ENCODE measurements around the gene C20orf202. TPM values are rescaled to one million over a fixed set of nuclear protein-coding genes. Genes with fewer than 3 reads are reported as not detected.

The C20orf202 gene
- total and polyA plus RNA-seq, 2 experiments from 2014 or later = not detected

DNA sequence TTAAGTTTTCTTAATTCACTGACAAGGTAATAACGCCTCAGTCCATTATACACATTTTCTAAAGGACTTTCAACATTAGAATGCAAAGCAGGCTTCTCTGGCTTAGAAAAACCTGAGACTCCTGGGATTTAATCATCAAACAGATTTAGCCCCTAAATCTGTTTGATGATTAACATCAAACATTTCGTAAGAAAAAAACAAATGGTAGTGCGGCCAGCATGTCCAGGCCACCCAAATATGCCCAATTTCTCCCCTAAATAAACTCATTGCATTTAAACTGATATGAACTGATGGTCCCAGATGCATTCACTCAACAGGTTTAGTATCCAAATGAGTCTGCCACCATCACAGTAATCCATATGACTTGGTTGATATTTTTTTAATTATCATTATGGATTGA, 24.6 kb upstream of the C20orf202 start (continued):
- TF ChIP-seq, protein P1, sequence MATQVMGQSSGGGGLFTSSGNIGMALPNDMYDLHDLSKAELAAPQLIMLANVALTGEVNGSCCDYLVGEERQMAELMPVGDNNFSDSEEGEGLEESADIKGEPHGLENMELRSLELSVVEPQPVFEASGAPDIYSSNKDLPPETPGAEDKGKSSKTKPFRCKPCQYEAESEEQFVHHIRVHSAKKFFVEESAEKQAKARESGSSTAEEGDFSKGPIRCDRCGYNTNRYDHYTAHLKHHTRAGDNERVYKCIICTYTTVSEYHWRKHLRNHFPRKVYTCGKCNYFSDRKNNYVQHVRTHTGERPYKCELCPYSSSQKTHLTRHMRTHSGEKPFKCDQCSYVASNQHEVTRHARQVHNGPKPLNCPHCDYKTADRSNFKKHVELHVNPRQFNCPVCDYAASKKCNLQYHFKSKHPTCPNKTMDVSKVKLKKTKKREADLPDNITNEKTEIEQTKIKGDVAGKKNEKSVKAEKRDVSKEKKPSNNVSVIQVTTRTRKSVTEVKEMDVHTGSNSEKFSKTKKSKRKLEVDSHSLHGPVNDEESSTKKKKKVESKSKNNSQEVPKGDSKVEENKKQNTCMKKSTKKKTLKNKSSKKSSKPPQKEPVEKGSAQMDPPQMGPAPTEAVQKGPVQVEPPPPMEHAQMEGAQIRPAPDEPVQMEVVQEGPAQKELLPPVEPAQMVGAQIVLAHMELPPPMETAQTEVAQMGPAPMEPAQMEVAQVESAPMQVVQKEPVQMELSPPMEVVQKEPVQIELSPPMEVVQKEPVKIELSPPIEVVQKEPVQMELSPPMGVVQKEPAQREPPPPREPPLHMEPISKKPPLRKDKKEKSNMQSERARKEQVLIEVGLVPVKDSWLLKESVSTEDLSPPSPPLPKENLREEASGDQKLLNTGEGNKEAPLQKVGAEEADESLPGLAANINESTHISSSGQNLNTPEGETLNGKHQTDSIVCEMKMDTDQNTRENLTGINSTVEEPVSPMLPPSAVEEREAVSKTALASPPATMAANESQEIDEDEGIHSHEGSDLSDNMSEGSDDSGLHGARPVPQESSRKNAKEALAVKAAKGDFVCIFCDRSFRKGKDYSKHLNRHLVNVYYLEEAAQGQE (IDR thresholded peaks at IDR 0.05; ENCODE audit: unreplicated experiment) = no peak

DNA sequence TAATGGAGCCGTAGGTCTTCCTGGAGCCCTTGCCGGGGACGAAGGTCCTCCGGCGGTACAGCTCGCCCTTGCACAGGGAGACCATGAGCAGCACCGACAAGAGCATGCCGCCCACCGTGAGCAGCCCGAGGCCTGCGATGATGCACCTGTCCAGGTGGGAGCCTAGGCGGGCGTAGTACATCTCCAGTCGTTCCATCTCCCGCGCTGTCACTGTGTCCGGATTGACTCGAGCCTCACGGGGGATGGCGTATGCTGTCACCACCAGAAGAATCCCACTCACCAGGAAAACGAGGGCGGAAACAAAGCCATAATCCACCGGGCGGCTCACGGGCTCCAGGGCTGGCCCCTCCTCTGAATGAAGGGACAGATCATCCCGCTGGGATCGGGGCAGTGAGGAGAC, 22.3 kb upstream of the C20orf202 start:
- Histone ChIP-seq H3K4me1 (ENCODE audit: insufficient read depth) (peaks cover 10% of the 10 kb centered on the region; the same call in 1 of the 2 replicates), H3K27ac (ENCODE audit: low read depth) (no peak overlapping the region), H4K20me1 (replicated peaks; ENCODE audit: insufficient read depth) (no peaks in the 10 kb centered on the region; the same call in 1 of the 2 replicates), H2AFZ (no peak overlapping the region), H3F3A (replicated peaks; ENCODE audit: low read depth) (no peaks in the 10 kb centered on the region), H3K4me2 (no peak overlapping the region), H3K79me2 (replicated peaks; ENCODE audit: insufficient read depth) (no peaks in the 10 kb centered on the region), H3K9me2 (ENCODE audit: insufficient read depth) (no peaks in the 10 kb centered on the region), H3K36me3 (ENCODE audit: insufficient read depth) (no peaks in the 10 kb centered on the region), H3K4me3 (no peak overlapping the region), H3K27me3 (ENCODE audit: insufficient read depth) (peaks cover 28% of the 10 kb centered on the region)
- Mint-ChIP-seq H3K36me3 (ENCODE audit: low read depth) (peaks cover 2% of the 10 kb centered on the region; the same call in 1 of the 3 replicates), H3K27ac (no peak overlapping the region), H3K4me1 (peaks cover 26% of the 10 kb centered on the region), H3K9me3 (peaks cover 5% of the 10 kb centered on the region; the same call in 1 of the 3 replicates), H3K27me3 (ENCODE audit: insufficient read depth, low read depth, poor library complexity) (peaks cover 26% of the 10 kb centered on the region), H3K4me3 (no peak overlapping the region)
- DNase-seq (ENCODE audit: low spot score) (no peak), ATAC-seq (no peak)
- TF ChIP-seq ZNF114 (CRISPR knock-in tag; IDR thresholded peaks at IDR 0.05) (no peak), STAT1 (IDR thresholded peaks at IDR 0.05; ENCODE audit: unreplicated experiment) (no peak), JUNB (IDR thresholded peaks at IDR 0.05; ENCODE audit: unreplicated experiment) (no peak), NANOG (IDR thresholded peaks at IDR 0.05; ENCODE audit: borderline replicate concordance) (no peak), CREB1 (CRISPR knock-in tag; IDR thresholded peaks at IDR 0.05; ENCODE audit: low read depth) (no peak), EZH2phosphoT487 (IDR thresholded peaks at IDR 0.05; ENCODE audit: unreplicated experiment) (no peak), ZNF331 (CRISPR knock-in tag; IDR thresholded peaks at IDR 0.05; ENCODE audit: low read depth) (no peak)
- TF ChIP-seq, protein P2, sequence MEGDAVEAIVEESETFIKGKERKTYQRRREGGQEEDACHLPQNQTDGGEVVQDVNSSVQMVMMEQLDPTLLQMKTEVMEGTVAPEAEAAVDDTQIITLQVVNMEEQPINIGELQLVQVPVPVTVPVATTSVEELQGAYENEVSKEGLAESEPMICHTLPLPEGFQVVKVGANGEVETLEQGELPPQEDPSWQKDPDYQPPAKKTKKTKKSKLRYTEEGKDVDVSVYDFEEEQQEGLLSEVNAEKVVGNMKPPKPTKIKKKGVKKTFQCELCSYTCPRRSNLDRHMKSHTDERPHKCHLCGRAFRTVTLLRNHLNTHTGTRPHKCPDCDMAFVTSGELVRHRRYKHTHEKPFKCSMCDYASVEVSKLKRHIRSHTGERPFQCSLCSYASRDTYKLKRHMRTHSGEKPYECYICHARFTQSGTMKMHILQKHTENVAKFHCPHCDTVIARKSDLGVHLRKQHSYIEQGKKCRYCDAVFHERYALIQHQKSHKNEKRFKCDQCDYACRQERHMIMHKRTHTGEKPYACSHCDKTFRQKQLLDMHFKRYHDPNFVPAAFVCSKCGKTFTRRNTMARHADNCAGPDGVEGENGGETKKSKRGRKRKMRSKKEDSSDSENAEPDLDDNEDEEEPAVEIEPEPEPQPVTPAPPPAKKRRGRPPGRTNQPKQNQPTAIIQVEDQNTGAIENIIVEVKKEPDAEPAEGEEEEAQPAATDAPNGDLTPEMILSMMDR (conservative IDR thresholded peaks at IDR 0.05; ENCODE audit: low read depth in 2 of 2) = no peak
- TF ChIP-seq, protein P3, sequence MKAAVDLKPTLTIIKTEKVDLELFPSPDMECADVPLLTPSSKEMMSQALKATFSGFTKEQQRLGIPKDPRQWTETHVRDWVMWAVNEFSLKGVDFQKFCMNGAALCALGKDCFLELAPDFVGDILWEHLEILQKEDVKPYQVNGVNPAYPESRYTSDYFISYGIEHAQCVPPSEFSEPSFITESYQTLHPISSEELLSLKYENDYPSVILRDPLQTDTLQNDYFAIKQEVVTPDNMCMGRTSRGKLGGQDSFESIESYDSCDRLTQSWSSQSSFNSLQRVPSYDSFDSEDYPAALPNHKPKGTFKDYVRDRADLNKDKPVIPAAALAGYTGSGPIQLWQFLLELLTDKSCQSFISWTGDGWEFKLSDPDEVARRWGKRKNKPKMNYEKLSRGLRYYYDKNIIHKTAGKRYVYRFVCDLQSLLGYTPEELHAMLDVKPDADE (IDR thresholded peaks at IDR 0.05) = no peak
- TF ChIP-seq, protein P4, sequence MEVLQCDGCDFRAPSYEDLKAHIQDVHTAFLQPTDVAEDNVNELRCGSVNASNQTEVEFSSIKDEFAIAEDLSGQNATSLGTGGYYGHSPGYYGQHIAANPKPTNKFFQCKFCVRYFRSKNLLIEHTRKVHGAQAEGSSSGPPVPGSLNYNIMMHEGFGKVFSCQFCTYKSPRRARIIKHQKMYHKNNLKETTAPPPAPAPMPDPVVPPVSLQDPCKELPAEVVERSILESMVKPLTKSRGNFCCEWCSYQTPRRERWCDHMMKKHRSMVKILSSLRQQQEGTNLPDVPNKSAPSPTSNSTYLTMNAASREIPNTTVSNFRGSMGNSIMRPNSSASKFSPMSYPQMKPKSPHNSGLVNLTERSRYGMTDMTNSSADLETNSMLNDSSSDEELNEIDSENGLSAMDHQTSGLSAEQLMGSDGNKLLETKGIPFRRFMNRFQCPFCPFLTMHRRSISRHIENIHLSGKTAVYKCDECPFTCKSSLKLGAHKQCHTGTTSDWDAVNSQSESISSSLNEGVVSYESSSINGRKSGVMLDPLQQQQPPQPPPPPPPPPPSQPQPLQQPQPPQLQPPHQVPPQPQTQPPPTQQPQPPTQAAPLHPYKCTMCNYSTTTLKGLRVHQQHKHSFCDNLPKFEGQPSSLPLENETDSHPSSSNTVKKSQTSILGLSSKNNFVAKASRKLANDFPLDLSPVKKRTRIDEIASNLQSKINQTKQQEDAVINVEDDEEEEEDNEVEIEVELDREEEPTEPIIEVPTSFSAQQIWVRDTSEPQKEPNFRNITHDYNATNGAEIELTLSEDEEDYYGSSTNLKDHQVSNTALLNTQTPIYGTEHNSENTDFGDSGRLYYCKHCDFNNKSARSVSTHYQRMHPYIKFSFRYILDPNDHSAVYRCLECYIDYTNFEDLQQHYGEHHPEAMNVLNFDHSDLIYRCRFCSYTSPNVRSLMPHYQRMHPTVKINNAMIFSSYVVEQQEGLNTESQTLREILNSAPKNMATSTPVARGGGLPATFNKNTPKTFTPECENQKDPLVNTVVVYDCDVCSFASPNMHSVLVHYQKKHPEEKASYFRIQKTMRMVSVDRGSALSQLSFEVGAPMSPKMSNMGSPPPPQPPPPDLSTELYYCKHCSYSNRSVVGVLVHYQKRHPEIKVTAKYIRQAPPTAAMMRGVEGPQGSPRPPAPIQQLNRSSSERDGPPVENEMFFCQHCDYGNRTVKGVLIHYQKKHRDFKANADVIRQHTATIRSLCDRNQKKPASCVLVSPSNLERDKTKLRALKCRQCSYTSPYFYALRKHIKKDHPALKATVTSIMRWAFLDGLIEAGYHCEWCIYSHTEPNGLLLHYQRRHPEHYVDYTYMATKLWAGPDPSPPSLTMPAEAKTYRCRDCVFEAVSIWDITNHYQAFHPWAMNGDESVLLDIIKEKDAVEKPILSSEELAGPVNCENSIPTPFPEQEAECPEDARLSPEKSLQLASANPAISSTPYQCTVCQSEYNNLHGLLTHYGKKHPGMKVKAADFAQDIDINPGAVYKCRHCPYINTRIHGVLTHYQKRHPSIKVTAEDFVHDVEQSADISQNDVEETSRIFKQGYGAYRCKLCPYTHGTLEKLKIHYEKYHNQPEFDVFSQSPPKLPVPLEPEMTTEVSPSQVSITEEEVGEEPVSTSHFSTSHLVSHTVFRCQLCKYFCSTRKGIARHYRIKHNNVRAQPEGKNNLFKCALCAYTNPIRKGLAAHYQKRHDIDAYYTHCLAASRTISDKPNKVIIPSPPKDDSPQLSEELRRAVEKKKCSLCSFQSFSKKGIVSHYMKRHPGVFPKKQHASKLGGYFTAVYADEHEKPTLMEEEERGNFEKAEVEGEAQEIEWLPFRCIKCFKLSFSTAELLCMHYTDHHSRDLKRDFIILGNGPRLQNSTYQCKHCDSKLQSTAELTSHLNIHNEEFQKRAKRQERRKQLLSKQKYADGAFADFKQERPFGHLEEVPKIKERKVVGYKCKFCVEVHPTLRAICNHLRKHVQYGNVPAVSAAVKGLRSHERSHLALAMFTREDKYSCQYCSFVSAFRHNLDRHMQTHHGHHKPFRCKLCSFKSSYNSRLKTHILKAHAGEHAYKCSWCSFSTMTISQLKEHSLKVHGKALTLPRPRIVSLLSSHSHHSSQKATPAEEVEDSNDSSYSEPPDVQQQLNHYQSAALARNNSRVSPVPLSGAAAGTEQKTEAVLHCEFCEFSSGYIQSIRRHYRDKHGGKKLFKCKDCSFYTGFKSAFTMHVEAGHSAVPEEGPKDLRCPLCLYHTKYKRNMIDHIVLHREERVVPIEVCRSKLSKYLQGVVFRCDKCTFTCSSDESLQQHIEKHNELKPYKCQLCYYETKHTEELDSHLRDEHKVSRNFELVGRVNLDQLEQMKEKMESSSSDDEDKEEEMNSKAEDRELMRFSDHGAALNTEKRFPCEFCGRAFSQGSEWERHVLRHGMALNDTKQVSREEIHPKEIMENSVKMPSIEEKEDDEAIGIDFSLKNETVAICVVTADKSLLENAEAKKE (CRISPR knock-in tag; IDR thresholded peaks at IDR 0.05) = no peak
